Caco-2 (cell line): ENCODE measurements around the gene ILF2. TPM values are rescaled to one million over a fixed set of nuclear protein-coding genes. Genes with fewer than 3 reads are reported as not detected.

ENCODE experiments used
- BruUV-seq: library from RNA; stranded (reverse); fragments of 400-500 nt; replicated peaks from 2 replicates; lab custom pipeline; 2021; lab: Mats Ljungman, UMichigan
- CTCF ChIA-PET: fragments of 300-600 bp; sonication (Branson Sonifier 250); formaldehyde crosslinking; loops from one replicate; lab custom pipeline; 2022; ENCODE audit warnings: antibody characterized with exemption; lab: Charles Lee
- POLR2A ChIA-PET: fragments of 300-600 bp; sonication (Branson Sonifier 250); formaldehyde crosslinking; loops from one replicate; lab custom pipeline; 2022; ENCODE audit warnings: antibody characterized with exemption; lab: Charles Lee
- DNase-seq, 2 experiments: peaks; one replicate each; pipeline versions ENCODE4 v3.0.0 to v3.0.0-alpha.2; 2020 to 2022
- H3K27me3 ChIP-seq: replicated peaks from 2 replicates; pipeline ENCODE4 v1.6.0; 2011; ENCODE audit warnings: low read length; ENCODE audit not compliant: control insufficient read depth, insufficient read depth
- H3K36me3 ChIP-seq: 2 replicates; pipeline ENCODE4 v1.5.1; 2011; ENCODE audit warnings: low read length; ENCODE audit not compliant: control insufficient read depth, insufficient read depth
- H3K4me1 ChIP-seq: fragments of 250-450 bp; sonication (Bioruptor Pico); 2 replicates; pipeline ENCODE4 v1.5.1; 2020; ENCODE audit warnings: mild to moderate bottlenecking
- H3K4me3 ChIP-seq: 2 replicates; pipeline ENCODE4 v1.5.1; 2011; ENCODE audit warnings: low read depth, mild to moderate bottlenecking, control low read depth, low read length
- H3K9me3 ChIP-seq: fragments of 250-450 bp; sonication (Bioruptor Pico); 2 replicates; pipeline ENCODE4 v1.5.1; 2020; ENCODE audit warnings: mild to moderate bottlenecking, moderate library complexity
- H3K27ac Mint-ChIP-seq: one replicate; pipeline ENCODE4 v1.8.0; 2022; ENCODE audit warnings: mixed read lengths; ENCODE audit not compliant: unreplicated experiment
- H3K27me3 Mint-ChIP-seq: one replicate; pipeline ENCODE4 v1.8.0; 2022; ENCODE audit warnings: mixed read lengths; ENCODE audit not compliant: insufficient read depth, unreplicated experiment
- H3K36me3 Mint-ChIP-seq: one replicate; pipeline ENCODE4 v1.8.0; 2022; ENCODE audit warnings: mild to moderate bottlenecking, mixed read lengths; ENCODE audit not compliant: insufficient read depth, unreplicated experiment
- H3K4me1 Mint-ChIP-seq: one replicate; pipeline ENCODE4 v1.8.0; 2022; ENCODE audit warnings: low read depth, mixed read lengths; ENCODE audit not compliant: unreplicated experiment
- H3K4me3 Mint-ChIP-seq: one replicate; pipeline ENCODE4 v1.8.0; 2022; ENCODE audit warnings: mild to moderate bottlenecking, moderate library complexity, mixed read lengths; ENCODE audit not compliant: unreplicated experiment
- H3K9me3 Mint-ChIP-seq: one replicate; pipeline ENCODE4 v1.8.0; 2022; ENCODE audit warnings: mixed read lengths; ENCODE audit not compliant: unreplicated experiment
- CTCF ChIP-seq, 2 experiments: fragments of 200-600 bp in 1 of 2; IDR thresholded peaks; 1 replicate in 1 of 2; 2 replicates in 1 of 2; pipeline versions ENCODE4 v1.5.1 to v1.8.0; 2011 to 2022; ENCODE audit warnings: antibody characterized with exemption in 1 of 2, control low read depth in 1 of 2, inconsistent platforms in 1 of 2, low read depth in 1 of 2, low read length in 1 of 2, mild to moderate bottlenecking in 1 of 2, moderate library complexity in 1 of 2; ENCODE audit not compliant: insufficient read depth in 1 of 2, severe bottlenecking in 1 of 2, unreplicated experiment in 1 of 2
- intact Hi-C: fragments of 100-400 bp; cut with micrococcal nuclease; formaldehyde crosslinking; loops from one replicate; pipeline ENCODE4 v1.10.0; 2022; ENCODE audit not compliant: unreplicated experiment
- total RNA-seq: library from RNA; stranded (reverse); gene quantifications from 2 replicates; pipeline ENCODE4 v1.2.3, GENCODE V29; 2022

Gene ILF2
- total RNA-seq, 1 experiment from 2014 or later: 287 TPM

DNA sequence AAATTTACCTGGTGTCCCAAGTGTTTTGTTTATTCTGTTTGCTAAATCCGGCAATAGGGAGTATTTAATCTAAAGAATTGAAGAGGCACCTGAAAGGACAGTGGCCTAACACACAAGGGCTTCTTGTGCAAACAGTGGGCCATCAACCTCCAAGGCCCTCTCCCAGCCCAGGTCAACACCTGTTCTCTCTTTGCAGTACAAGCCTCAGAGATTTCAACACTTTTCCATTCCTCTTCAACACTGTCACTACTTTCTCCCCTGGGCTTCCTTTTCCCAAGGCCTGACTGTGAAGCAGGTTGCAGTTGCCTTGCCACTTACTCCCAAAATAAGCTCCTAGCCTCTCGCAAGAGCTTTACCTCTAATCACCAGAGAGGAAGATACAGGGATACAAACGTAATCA lies 15.5 kb downstream of the ILF2 start:
- ChIA-PET POLR2A (interaction anchor here (0.6 to 1.0 kb wide), 2 partner anchors 21 to 83 kb away, joined by 3 to 5 read pairs; partner anchors contain the start of gene CHTOP), CTCF (interaction anchor here (0.6 kb wide), 1 partner anchor 355 kb away, joined by 7 read pairs; no protein-coding TSS in a partner anchor)
- Histone ChIP-seq H3K27me3 (no peaks in the 10 kb centered on the region), H3K4me3 (no peak overlapping the region), H3K4me1 (peaks cover 33% of the 10 kb centered on the region), H3K9me3 (no peaks in the 10 kb centered on the region), H3K36me3 (no peaks in the 10 kb centered on the region; the same call in 1 of the 2 replicates)
- Mint-ChIP-seq H3K27ac (peak overlapping the region; percentile 51), H3K36me3 (peaks cover 14% of the 10 kb centered on the region), H3K9me3 (no peaks in the 10 kb centered on the region), H3K27me3 (no peaks in the 10 kb centered on the region), H3K4me1 (peaks cover 16% of the 10 kb centered on the region), H3K4me3 (no peak overlapping the region)
- no TSS peak for BruUV-seq
- intact Hi-C loops: no loop called here
- peak; percentile 73 for DNase-seq
- no peak for TF ChIP-seq CTCF (IDR thresholded peaks at IDR 0.05; ENCODE audit: insufficient read depth in 1 of 2, low read depth in 1 of 2, low read length in 1 of 2, severe bottlenecking in 1 of 2, unreplicated experiment in 1 of 2)

- Mint-ChIP-seq H3K36me3 (peaks cover 21% of the 10 kb centered on the region), H3K27me3 (no peaks in the 10 kb centered on the region), H3K4me1 (peaks cover 23% of the 10 kb centered on the region), H3K4me3 (no peak overlapping the region), H3K27ac (no peak overlapping the region), H3K9me3 (no peaks in the 10 kb centered on the region)
- ChIA-PET POLR2A (no interaction called here), CTCF (no interaction called here)
- no peak overlapping the region for H3K4me3 ChIP-seq
- intact Hi-C loops: no loop called here
- no TSS peak for BruUV-seq
- no peak for TF ChIP-seq CTCF (IDR thresholded peaks at IDR 0.05; ENCODE audit: insufficient read depth in 1 of 2, low read depth in 1 of 2, low read length in 1 of 2, severe bottlenecking in 1 of 2, unreplicated experiment in 1 of 2)
- H3K9me3 ChIP-seq: no peaks in the 10 kb centered on the region
- DNase-seq: no peak
- no peaks in the 10 kb centered on the region; the same call in 1 of the 2 replicates for H3K36me3 ChIP-seq
- no peaks in the 10 kb centered on the region for H3K27me3 ChIP-seq
- H3K4me1 ChIP-seq: peaks cover 41% of the 10 kb centered on the region
Observed at GRCh38 chr1:153652805-153653500, 17.8 kb downstream of the ILF2 start.

- Histone ChIP-seq H3K36me3 (peaks cover under 1% of the 10 kb centered on the region; the same call in 1 of the 2 replicates), H3K4me1 (peaks cover 41% of the 10 kb centered on the region), H3K9me3 (no peaks in the 10 kb centered on the region), H3K27me3 (no peaks in the 10 kb centered on the region), H3K4me3 (no peak overlapping the region)
- CTCF ChIA-PET: no interaction called here
- Mint-ChIP-seq H3K9me3 (no peaks in the 10 kb centered on the region), H3K36me3 (peaks cover 33% of the 10 kb centered on the region), H3K4me1 (peaks cover 31% of the 10 kb centered on the region), H3K27ac (no peak overlapping the region), H3K4me3 (no peak overlapping the region), H3K27me3 (no peaks in the 10 kb centered on the region)
- intact Hi-C loops: no loop called here
- DNase-seq: no peak
- TF ChIP-seq CTCF (IDR thresholded peaks at IDR 0.05; ENCODE audit: insufficient read depth in 1 of 2, low read depth in 1 of 2, low read length in 1 of 2, severe bottlenecking in 1 of 2, unreplicated experiment in 1 of 2): no peak
- POLR2A ChIA-PET: interaction anchor here (0.7 kb wide), 1 partner anchor 18 kb away, joined by 3 read pairs; the partner anchor contains the start of gene CHTOP
- no TSS peak for BruUV-seq
Observed at GRCh38 chr1:153651771-153652170, 19.0 kb downstream of the ILF2 start.
